Dedifferentiated amniotic fluid mesenchymal stem cell (primary cell): ENCODE data around the gene SFXN1.
"Not testable (repeated sequence)": the region's sequence is repeated elsewhere in the genome, so short reads cannot be mapped to it uniquely, and the experiment has no call there.

Experiments
- DNase-seq: peaks from one replicate; pipeline ENCODE4 v3.0.0-alpha.2; 2016; ENCODE audit errors: extremely low spot score

Gene SFXN1

GRCh38 chr5:175494264-175495183, 16.2 kb downstream of the SFXN1 start:
- DNase-seq, result no peak

- no peak for DNase-seq
Measured at GRCh38 chr5:175501759-175502158, 23.4 kb downstream of the SFXN1 start.

GRCh38 chr5:175507671-175508070, 29.3 kb downstream of the SFXN1 start:
- DNase-seq, result not testable (repeated sequence)

GRCh38 chr5:175508896-175509295, 30.5 kb downstream of the SFXN1 start:
- DNase-seq, result no peak

- no peak for DNase-seq
Measured at GRCh38 chr5:175513297-175513696, 34.9 kb downstream of the SFXN1 start.

- no peak for DNase-seq
Measured at GRCh38 chr5:175513726-175514125, 35.4 kb downstream of the SFXN1 start.

- DNase-seq, result no peak
Measured at GRCh38 chr5:175516933-175517823, 38.8 kb downstream of the SFXN1 start.

GRCh38 chr5:175517824-175518450, 39.6 kb downstream of the SFXN1 start:
- DNase-seq, result peak; percentile 34

GRCh38 chr5:175519006-175519405, 40.6 kb downstream of the SFXN1 start:
- no peak for DNase-seq

GRCh38 chr5:175520321-175520720, 42.0 kb downstream of the SFXN1 start:
- DNase-seq, result no peak

- DNase-seq, result no peak
Measured at GRCh38 chr5:175520873-175521272, 42.5 kb downstream of the SFXN1 start.

GRCh38 chr5:175521313-175521833, 43.0 kb downstream of the SFXN1 start:
- no peak for DNase-seq

- no peak for DNase-seq
Measured at GRCh38 chr5:175523292-175523691, 44.9 kb downstream of the SFXN1 start.

GRCh38 chr5:175524211-175524610, 45.9 kb downstream of the SFXN1 start:
- no peak for DNase-seq

GRCh38 chr5:175526691-175527090, 48.3 kb downstream of the SFXN1 start:
- no peak for DNase-seq

GRCh38 chr5:175531361-175531760, 53.0 kb downstream of the SFXN1 start:
- no peak for DNase-seq

- peak; percentile 47 for DNase-seq
Measured at GRCh38 chr5:175534070-175534932, 55.9 kb downstream of the SFXN1 start.

GRCh38 chr5:175535331-175535730, 57.0 kb downstream of the SFXN1 start:
- DNase-seq, result not testable (repeated sequence)

GRCh38 chr5:175535796-175536195, 57.4 kb downstream of the SFXN1 start:
- no peak for DNase-seq

GRCh38 chr5:175538576-175538975, 60.2 kb downstream of the SFXN1 start:
- DNase-seq, result no peak

GRCh38 chr5:175539936-175540335, 61.6 kb downstream of the SFXN1 start:
- DNase-seq, result no peak
